ENCODE measurements around the gene ARHGAP24.

Gene ARHGAP24

DNA sequence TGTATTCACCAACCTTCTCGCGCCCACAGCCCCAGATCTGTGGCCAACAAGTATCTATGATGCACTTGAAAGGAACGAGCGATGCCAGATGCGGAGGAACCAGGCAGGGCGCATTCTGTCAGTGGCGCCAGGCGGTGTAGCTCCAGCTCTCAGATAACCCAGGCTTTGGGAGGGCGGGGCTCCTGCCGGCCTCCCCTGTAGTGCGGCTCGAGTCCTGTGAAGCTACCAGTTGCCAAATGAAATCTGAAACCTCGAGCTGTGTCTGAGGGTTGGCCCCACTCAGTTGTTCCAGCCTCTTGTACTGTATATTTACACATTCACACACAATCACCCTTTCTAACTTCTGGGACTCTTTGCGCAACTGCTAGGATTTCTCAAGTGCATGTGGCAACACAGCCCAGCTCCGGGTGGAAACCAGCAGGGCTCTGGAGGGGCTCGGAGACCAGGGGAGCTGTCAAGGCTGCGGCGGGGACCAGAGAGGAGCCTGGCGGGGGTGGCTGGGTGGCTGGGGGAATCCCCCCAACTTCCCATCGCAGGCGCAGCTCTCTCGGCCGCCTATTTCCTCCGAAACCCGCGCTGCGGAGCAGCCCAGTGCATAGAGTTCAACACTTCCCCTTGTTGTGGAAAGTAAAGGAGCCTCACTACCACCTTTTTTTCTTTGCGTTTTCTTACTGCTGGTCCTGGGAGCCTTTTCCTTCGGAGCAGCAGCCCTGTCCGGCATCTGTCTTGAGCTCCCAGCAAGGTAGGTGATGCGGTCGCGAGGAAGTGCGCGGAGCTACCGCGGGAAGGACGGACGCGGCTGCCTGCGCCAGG is at the start of gene ARHGAP24:
Gene ARHGAP24, plus strand, starts transcription at position 333 of the 813 bp plus-strand sequence.
- no peak for DNase-seq

DNA sequence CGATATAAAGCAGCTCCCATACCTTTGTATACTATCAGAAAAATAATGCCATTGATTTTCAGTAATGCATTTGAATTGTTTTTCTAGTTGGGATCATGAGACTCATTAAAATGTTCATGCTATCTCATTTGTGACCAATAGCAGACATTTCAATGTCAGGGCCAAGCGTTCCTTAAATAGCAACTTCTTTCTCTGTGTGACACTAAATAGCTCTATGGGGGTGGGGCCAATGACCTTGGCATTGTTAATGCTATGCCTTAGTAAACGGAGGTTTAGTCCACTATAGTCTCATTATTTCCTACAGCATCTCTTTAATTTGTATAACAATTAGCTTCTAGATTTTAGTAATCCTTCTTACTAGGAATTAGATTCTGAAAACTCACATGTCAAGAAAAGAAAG is 48.6 kb upstream of the ARHGAP24 start:
- DNase-seq = no peak

DNA sequence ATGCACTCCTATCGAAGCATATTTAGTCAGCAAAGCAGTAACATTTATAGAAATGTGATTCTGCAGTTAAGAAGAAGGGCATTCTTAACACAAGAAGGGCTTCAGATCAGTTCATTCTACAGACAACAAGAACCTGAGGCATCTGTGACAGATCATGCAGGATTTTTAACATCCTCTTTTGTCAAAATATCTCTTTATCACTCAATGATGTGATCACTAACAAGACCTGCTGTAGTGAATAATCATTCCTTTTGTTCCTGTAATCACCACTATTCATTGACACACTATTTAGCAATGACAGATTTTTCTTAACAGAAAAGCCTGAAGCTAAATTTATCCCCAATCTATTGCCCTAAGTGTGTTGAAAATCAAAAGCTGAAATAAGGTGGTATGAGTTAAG is 47.8 kb upstream of the ARHGAP24 start:
- no peak for DNase-seq

DNA sequence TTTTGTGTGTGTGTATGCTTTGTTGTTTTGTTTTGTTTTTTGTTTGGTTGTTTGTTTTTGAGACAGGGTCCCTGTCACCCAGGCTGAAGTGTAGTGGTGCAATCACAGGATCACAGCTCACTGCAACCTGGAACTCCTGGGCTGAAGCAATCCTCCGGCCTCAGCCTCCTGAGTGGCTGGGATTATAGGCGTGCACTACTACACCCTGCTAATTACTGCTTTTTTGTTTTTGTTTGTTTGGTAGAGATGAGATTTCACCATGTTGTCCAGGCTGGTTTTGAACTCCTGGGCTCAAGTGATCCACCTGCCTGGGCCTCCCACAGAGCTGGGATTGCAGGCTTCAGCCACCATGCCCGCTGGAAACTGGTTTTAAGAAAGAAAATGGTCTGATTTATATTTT is 44.7 kb upstream of the ARHGAP24 start:
- DNase-seq = no peak

DNA sequence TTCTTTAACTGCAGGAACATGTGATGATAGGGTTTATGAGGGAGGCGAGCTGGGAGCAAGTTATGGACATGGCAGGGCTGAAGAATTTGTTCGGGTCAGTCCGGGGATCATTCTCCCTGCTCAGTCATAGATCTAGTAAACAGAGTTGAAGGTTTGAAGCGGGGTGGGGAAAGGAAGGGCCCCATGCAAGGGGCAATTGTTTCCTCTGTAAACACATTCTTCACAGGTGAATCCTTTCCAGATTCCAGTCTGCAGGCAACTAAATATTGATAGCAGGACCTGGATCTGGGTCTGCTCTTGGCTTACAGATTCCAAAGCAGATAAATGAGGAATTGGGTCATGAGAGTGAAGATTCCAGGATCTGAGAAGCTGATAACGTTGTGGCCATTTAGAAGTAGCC is 44.3 kb upstream of the ARHGAP24 start:
- DNase-seq = no peak

DNA sequence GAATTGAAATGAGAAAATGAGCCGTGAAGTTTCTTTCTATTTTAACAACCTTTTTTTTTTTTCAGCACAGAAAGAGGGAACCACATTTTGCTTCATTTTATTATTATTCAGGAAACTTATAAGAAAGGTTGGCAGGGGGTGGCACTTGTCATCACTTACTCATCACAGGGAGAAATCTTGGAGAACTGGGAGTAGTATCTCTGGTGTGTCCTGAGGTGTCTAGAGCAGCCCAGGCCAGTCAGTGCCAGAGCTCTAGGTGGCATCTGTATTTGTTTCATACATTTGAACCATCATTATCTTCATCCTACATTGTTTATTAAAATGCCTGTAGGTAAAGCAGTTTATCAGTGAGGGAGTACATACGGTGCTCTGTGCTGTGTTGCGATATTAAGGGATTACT is 43.8 kb upstream of the ARHGAP24 start:
- no peak for DNase-seq

DNA sequence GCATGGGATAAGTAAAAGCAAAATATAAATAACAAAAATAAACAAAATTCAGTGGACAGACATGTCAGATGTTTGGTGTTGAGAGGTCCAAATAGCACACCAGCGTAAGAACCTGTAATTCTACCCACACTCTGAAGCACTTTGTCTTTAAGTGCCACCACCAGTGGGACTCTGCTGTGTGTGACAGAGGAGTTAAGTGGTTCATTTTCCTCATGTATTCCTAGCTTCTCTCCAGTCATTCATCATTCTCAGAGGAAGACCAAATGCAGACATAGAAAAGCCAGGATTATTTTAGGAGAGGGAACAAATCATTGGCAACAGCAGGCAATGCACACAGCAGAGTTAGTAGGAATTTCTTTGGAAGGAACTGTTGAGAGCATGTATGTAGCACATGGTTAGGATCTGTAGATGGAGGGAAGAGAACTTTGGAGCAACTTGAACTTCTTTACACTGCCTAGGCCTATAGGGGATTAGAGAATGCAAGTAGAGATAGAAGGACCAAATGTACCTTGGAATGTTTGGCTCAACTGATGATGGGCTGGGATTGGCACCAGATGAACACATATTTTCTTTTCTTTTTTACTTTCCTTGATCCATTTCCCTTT is 43.0 kb upstream of the ARHGAP24 start:
- DNase-seq = no peak

DNA sequence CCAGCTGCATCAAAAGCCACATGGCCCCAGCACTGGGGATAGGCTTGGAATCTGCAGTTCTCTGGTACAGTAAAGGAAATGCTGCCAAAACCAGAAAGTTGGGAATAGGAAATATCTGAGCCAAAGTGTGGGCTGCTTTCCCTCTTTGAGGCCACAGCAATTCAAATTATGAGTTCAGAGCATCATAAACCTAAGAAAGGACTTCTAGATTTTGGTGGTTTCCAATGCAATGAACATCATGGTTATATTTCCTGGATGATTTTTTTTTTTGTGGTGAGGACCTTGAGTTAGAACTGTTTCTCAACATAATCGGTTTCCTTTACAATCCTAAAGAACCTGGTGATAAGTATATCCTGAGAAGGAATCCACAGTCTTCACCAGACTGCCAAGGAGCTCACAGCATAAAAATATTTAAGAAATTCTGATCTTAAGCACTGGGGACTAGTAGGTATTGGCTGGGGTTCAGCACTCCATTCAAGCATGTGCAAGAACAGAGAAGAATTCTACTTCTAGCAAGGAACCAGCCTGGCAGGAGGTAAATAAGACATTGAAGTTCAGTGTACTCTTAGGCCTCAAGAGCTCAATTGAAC is 29.8 kb upstream of the ARHGAP24 start:
- no peak for DNase-seq

DNA sequence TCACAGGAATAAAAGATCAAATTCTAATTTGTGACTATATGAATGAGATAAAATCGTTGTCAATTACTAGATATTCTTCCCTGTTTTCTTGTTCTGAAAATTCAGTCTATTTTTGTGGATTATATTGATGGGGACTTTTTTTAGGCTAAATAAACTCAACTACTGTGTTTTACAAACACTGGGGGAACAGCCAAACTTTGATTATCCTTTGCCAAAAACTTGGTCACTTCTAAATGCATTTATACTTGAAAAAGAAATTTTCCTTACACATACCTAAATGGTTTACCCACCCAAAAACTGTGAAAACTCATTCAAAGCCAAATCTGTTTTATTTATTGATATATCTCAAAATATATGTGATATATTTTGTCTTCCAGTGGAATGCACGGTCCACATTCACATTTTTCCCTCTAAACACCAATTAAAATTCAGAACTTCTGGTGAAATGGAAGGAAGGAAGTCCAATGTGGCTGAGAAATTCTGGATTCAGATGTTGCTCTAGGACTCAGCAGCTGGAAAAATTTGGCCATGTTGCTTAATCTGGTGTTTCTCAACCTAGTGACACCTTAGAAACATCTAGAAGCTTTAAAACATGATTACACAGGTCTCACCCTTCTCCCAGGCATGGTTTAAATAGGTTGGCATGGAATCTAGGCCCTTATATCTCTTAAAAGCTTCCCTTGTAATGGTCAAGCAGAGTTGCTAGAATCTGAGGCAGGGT is 28.6 kb upstream of the ARHGAP24 start:
- DNase-seq = no peak

DNA sequence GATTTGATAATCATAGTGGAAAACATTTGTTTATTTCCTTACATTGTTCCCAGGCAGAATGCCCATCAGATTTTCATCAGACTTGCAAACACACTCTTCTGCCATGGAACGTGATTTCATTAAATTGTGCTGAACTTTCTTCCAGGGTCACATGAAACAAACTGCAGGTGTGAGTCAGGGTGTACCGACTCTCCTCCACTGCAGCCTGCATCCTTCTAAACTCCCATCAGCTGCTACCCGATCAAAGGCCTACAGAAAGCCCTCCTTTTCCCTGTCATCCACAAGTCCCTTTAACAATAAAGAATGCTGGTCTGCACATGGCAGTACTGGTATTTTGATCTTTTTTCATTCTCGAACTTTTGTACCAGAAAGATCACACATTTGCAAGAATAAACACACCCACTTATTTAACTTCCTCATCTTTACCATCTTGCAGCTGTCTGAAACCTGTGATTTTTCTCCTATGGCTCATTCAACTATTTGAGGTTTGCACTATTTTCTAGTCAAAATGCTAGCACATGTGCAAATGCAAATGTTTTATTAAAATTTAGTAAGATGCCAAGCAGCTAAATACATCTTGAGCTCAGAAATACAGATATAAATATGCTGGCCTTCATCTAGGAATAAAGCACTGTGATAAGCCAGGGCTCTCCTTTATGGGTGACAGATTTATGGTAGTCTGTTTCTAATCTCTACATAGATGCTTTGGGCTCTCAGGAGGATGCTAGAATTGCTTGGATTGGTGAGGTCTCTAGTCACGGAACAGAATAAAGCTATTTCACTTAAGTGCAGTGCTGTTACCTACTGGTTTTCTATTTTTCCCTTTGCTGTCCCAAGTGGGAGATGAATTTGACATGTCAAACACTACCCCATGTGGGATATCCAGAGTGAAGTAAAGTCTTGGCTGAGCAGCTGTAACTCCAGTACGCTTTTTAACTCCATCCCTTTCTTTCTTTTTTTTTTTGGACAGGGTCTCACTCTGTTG is 25.8 kb upstream of the ARHGAP24 start:
- no peak for DNase-seq

DNA sequence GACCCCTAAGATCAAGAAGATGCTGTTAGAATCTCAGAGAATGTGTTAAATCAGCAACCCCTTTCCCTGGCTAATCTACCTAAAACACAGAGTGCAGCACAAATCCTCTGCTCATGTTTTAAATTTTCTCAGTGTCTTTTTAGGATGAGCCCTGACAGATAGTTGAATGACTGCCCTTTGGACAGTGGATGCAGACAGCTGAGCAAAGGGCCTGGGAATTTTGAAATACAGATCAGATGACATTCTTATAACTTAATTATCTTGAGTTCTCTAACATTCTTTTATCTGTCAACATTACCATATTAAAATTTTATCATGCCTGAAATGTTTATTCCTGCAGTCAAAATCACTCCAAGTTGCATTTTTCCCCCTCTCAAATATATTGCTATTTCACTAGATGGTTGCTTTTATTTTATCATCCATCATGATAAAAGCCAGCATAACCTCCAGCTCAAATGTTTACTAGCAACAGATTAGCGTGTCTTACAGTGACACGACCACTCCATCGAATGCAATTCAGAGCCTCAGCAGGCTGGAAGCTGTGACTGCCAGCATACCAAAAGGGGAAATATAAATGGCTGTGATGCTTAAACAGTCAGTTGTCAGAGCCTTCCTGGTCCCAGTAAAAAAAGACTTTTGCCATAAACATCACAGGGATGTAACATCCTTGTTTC is 22.8 kb upstream of the ARHGAP24 start:
- no peak for DNase-seq

DNA sequence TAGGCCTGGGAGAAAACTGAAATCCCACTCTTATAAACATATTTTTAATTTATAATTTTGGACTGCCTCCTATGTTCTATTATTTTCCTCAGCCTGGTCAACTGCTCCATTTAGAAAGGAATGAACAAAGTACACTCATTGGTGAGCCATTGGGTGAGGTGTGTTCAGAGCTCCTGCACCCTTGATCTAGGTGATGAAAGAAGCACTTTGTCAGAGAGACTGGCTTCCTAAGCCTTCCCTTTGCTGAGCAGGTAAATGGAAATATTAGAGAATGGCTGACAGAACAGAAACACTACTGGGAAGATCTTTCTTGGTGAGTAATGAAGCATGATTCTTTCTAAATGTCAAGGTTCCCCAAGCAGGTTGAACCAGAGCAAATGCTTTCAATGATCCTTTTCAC is 19.0 kb upstream of the ARHGAP24 start:
- no peak for DNase-seq

DNA sequence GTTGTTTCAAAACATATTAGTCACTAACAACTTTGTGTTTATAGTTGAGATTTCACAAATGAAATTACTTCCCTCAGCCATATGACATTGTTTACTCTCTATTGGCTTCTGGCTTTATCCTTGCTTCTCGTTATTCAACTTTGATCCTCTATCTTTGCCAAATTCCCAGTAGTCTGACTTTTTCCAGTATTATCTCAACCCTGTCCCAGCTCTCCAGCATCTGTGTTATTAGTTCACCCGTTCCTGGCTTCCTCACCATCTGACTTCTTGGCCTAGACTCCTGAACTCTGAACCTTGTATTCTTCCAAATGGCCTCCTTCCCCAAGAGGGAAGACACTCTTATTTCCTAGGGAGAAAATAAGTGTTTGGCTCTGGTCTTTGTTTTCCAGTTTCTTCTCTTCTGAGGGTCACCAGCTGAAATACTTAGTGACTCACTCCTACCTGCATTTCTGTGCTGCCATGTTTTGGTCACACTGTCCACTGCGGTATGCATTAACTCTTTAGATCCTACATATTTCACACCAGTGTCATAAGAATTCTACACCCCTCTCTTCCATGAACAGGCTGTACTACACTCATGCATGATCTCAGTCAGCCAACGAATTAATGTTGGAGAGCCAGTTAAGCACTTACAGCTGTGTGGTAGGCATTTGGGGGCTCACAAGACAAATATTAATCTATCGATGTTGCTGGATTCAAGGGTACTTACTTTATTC is 17.0 kb upstream of the ARHGAP24 start:
- DNase-seq = no peak

DNA sequence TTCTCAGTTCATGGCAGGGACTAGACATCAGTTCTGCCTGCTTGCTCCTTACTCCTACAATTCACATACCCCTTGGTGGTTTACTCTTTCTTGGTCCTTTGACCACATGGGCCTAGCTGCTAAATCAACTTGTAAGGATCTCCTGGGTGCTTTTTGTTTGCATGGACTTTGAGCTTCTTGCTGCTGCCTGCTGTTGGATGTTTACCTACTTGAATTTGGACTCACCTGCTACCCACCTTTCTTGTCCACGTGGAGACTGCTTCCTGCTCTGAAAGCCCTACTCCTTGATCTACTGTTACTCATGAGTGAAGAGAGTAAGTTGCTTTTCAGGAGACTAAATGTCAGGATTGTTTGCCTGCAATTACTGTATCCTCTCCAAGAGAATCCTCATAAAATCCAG is 15.2 kb upstream of the ARHGAP24 start:
- DNase-seq = no peak

DNA sequence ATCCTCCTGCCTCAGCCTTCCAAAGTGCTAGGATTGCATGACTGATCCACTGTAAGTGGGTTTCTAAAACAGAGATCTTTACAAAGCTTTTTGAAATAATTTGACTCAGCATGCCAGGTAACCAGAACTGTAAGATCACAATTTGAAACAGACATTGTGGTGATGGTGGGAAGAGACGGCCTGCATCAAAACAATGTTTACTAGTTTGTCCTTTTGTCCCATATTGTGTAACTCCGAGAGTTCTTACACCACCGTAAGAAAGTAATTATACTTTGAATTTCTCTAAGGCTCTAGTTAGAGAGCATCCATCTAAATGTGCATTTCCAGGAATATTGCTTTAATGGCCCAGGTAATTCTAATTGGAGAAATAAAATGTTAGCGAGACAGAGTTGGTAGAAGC is 594 bp upstream of the ARHGAP24 start:
- no peak for DNase-seq

DNA sequence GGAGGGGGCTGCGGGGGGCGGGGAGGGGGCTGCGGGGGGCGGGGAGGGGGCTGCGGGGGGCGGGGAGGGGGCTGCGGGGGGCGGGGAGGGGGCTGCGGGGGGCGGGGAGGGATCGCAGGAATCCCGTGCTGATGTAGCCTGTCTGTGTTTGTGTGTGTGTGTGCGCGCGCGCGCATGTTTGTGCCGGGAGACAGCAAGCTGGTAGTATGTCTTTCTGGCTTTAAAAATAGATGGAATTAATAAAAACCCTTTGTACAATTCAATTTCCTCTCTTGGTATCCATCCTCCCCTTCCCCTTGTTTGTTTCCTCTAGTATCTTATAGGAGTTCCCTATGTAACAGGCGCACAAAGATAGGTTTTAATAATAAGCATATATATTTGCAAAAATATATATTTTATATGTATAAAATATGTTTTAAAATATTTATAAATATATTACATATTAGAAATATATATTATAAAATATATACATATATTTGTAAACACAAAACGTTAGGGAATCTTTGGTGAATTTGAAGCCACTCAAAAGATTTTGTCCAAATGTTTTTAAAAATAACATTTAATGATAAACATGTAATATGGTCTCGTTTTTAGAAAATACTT is 782 bp downstream of the ARHGAP24 start:
- no peak for DNase-seq

DNA sequence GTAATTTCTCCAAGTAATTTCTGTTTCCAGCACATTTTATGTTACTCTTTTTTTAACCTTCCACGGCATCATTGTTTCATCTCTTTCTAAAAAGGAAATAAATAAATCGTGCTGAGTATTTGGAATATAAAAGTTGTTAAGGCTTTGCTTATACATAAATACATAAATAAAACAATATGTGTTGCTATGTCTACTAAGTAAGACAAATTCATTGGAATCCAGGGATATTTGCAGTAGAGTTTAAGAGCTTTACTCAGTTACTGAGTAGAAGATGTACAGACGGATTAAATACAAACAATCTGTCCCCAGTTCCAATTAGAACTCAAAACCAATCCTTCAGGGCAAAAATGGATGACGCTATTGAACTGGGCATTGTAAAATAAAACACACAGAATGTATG is 1.4 kb downstream of the ARHGAP24 start:
- no peak for DNase-seq

DNA sequence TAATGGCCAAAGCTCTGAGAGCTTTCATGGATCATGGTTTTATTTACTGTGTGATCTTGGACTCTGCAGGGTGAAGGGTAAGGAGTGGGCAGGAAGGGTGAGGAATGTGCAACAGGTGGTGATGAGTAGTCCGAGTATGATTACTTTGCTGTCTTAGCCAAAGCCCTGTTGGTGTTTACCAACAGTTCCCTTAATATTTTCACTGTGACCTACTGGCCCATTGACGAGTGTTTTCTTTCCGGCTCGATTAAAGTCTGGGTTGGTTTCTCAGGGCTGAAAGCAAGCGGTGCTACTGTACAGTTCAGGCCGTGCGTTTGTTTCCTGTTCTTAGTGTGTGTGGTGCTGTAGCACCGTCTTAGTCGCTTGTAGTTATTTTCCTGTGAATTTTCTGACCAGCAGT is 2.6 kb downstream of the ARHGAP24 start:
- no peak for DNase-seq

DNA sequence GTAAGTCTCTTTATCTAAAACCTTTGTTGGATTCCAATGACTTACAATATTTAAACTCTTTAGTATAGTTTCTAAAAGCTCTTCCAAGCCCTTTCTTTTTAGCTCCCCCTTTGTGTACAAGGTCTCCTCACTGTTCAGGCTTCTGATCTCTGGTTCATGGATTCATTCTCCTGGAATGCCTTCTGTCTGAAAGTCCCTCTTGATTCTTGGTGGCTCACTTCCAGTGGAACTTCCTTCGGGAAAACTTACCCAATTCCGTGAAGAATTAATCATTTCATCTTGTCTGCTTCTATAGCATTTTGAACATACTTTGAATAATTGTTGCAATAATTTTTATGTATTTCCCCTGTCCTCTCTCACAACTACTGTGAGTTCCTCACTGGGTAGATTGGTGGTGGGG is 3.6 kb downstream of the ARHGAP24 start:
- no peak for DNase-seq

DNA sequence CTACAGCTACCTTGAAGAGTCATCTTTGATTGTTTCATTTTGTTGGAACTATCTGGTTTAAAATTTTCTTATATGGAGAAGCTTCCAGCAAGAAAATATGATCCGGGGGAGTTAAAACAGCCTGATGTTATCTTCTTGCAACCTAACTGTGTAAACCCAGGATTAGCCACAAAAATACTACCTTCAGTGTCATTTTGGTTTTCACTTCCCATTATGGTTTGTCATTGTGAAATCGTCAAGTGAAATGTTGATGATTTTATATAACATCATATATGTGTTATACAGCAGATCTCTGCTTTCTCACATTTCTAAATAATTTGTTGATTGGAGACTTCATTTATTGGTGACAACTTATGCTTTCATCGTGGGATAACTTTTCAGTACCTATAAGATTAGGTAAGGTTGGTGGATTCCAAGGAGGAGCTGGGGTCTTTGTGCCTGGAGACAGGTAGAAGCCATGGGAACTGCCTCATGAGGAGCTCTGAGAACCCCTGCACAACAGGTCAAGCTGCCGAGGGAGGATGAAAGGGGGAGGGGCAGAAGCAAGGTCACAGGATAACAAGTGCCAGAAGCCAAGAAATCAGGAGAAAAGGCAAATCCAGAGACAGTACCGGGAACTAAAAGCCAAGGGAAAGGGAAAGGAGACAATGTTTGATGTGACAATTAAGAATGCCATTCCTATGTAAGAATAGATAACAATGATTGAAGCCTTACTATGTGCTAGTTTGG is 7.2 kb downstream of the ARHGAP24 start:
- no peak for DNase-seq

All from NCI-H1694 (cell line).